HG02571 (cell line): Measurements from ENCODE around the gene INSR.

Source experiments
- ATAC-seq: cut with Tn5 transposase; IDR thresholded peaks from one replicate; pipeline ENCODE4 v1.9.1; 2021; ENCODE audit warnings: mild to moderate bottlenecking, moderate library complexity; ENCODE audit not compliant: unreplicated experiment

The INSR gene

DNA sequence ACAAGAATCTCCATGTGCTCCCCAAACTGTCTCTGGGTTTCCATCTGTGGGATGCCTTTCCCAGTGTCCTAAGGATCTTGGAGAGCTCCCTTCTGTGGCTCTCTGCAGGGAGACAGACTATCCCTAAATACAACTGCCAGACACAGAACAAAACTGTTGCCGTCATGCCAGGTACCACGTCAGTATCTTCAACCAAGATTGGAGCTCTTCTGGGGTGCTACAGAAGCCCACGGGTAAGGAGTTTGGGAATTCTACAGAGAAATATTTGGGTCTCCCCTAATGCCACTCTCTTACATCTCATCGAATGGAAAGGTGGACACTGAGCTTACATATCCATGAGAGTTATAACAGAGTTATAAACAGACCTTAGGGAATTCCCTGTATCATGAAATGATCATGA, 230.9 kb downstream of the INSR start:
- ATAC-seq, result no peak
